Type B pancreatic cell (in vitro differentiated cells): ENCODE data around the gene TOMM34. TPM values are rescaled to one million over a fixed set of nuclear protein-coding genes. Genes with fewer than 3 reads are reported as not detected.

ENCODE experiments used
- DNase-seq: peaks from one replicate; pipeline ENCODE4 v3.0.0; 2021; ENCODE audit warnings: mixed read lengths; ENCODE audit not compliant: unreplicated experiment; ENCODE audit errors: extremely low spot score
- H3K27ac Mint-ChIP-seq: 2 replicates; pipeline ENCODE4 v1.8.0; 2021; ENCODE audit warnings: mild to moderate bottlenecking, mixed read lengths
- H3K27me3 Mint-ChIP-seq: 2 replicates; pipeline ENCODE4 v1.8.0; 2021; ENCODE audit warnings: mixed read lengths
- H3K36me3 Mint-ChIP-seq: 2 replicates; pipeline ENCODE4 v1.8.0; 2021; ENCODE audit warnings: mixed read lengths
- H3K4me1 Mint-ChIP-seq: one replicate; pipeline ENCODE4 v1.8.0; 2021; ENCODE audit warnings: mixed read lengths; ENCODE audit not compliant: unreplicated experiment
- H3K4me3 Mint-ChIP-seq: 2 replicates; pipeline ENCODE4 v1.8.0; 2021; ENCODE audit warnings: mild to moderate bottlenecking, mixed read lengths
- H3K9me3 Mint-ChIP-seq: 2 replicates; pipeline ENCODE4 v1.8.0; 2021; ENCODE audit warnings: mixed read lengths
- CTCF ChIP-seq: fragments of 200-600 bp; sonication (generic); conservative IDR thresholded peaks from 2 replicates; pipeline ENCODE4 v1.5.0; 2021; ENCODE audit warnings: antibody characterized with exemption, mild to moderate bottlenecking
- total RNA-seq: library from RNA; stranded (reverse); gene quantifications from 2 replicates; pipeline ENCODE4 v1.2.1, GENCODE V29; 2021; ENCODE audit warnings: low replicate concordance

Gene TOMM34
- total RNA-seq, 1 donor from 2014 or later = 42.8 TPM

GRCh38 chr20:44917399-44917798 is 42.8 kb downstream of the TOMM34 start:
- no peak for TF ChIP-seq CTCF
- peaks cover 2% of the 10 kb centered on the region for H3K4me1 Mint-ChIP-seq
- H3K36me3 Mint-ChIP-seq = peaks cover 8% of the 10 kb centered on the region

GRCh38 chr20:44916586-44916985 is 43.6 kb downstream of the TOMM34 start:
- no peak for DNase-seq
- Mint-ChIP-seq H3K27me3 (no peaks in the 10 kb centered on the region), H3K36me3 (peaks cover 13% of the 10 kb centered on the region), H3K27ac (no peak overlapping the region), H3K4me1 (peaks cover 10% of the 10 kb centered on the region), H3K4me3 (no peak overlapping the region), H3K9me3 (no peaks in the 10 kb centered on the region)
- no peak for TF ChIP-seq CTCF

More at GRCh38 chr20:44917399-44917798, 42.8 kb downstream of the TOMM34 start:
- DNase-seq = no peak
- Mint-ChIP-seq H3K27me3 (no peaks in the 10 kb centered on the region), H3K9me3 (no peaks in the 10 kb centered on the region), H3K27ac (no peak overlapping the region), H3K4me3 (no peak overlapping the region)

- peaks cover 13% of the 10 kb centered on the region for H3K36me3 Mint-ChIP-seq
Measured at GRCh38 chr20:44914924-44915323, 45.3 kb downstream of the TOMM34 start.

GRCh38 chr20:44912189-44912588 is 48.0 kb downstream of the TOMM34 start:
- no peaks in the 10 kb centered on the region for H3K9me3 Mint-ChIP-seq
- H3K27me3 Mint-ChIP-seq = no peaks in the 10 kb centered on the region
- H3K4me3 Mint-ChIP-seq = no peak overlapping the region
- no peak for TF ChIP-seq CTCF
- peaks cover 20% of the 10 kb centered on the region for H3K4me1 Mint-ChIP-seq
- peaks cover 13% of the 10 kb centered on the region for H3K36me3 Mint-ChIP-seq
- no peak overlapping the region for H3K27ac Mint-ChIP-seq
- DNase-seq = no peak

More at GRCh38 chr20:44914924-44915323, 45.3 kb downstream of the TOMM34 start:
- TF ChIP-seq CTCF = no peak
- Mint-ChIP-seq H3K9me3 (no peaks in the 10 kb centered on the region), H3K4me1 (peaks cover 14% of the 10 kb centered on the region), H3K27ac (no peak overlapping the region), H3K27me3 (no peaks in the 10 kb centered on the region), H3K4me3 (no peak overlapping the region)
- no peak for DNase-seq

- TF ChIP-seq CTCF = peak; percentile 72
- Mint-ChIP-seq H3K4me3 (peak overlapping the region; percentile 79), H3K27me3 (no peaks in the 10 kb centered on the region), H3K27ac (peak overlapping the region; percentile 55), H3K4me1 (peaks cover 20% of the 10 kb centered on the region), H3K9me3 (no peaks in the 10 kb centered on the region), H3K36me3 (peaks cover 13% of the 10 kb centered on the region)
- no peak for DNase-seq
Measured at GRCh38 chr20:44911264-44911921, 48.8 kb downstream of the TOMM34 start.
